Cardiac septum (tissue), 1 donor: ENCODE results near the gene PTPRN2. TPM values are rescaled to one million over a fixed set of nuclear protein-coding genes. Genes with fewer than 3 reads are reported as not detected.

Experiments used
- DNase-seq: peaks from one replicate; pipeline ENCODE4 v3.0.0-alpha.2; 2020; ENCODE audit warnings: low spot score
- intact Hi-C: fragments of 100-400 bp; cut with DNase I; formaldehyde crosslinking; loops from one replicate; pipeline ENCODE4 v1.14.0; 2022
- total RNA-seq: library from RNA; stranded (reverse); fragmentation: NEBNext Ultra II Directional; extraction: Animal tissue kit (Norgen Biotek cat#: 25700); gene quantifications from one replicate; pipeline ENCODE4 v1.2.1, GENCODE V29; 2021
- donor health status: DM: no; HTN: no; CAD: no.

The PTPRN2 gene
- total RNA-seq, 1 donor from 2014 or later = 0.92 TPM

DNA sequence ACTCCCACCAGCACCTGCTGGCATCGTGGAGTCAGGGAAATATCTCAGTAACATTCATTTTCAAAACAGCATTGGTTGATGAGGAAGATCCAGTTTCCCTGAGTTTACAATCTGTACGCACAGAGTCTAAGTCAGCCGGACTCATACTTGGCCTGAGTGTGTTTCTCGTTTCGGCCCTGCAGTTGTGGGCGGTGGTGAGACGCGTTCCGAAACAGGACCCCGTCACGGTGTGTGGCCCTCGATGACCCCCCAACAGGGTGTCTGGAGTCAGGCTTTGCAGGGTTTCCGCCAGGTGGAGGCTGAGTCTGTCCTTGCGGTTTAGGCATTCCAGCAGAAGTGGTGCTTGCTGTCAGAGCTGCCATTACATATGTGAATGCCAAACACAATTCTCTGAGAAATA lies 933.3 kb downstream of the PTPRN2 start:
- intact Hi-C loops = no loop called here
- DNase-seq = no peak

DNA sequence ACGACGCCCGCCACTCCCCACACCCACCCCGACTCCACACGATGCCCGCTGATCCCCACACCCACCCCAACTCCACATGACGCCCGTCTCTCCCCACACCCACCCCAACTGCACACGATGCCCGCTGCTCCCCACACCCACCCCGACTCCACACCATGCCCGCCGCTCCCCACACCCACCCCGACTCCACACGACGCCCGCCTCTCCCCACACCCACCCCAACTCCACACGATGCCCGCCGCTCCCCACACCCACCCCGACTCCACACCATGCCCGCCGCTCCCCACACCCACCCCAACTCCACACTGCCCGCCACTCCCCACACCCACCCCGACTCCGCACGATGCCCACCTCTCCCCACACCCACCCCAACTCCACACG lies 933.8 kb downstream of the PTPRN2 start:
- DNase-seq = no peak
- intact Hi-C loops = no loop called here

DNA sequence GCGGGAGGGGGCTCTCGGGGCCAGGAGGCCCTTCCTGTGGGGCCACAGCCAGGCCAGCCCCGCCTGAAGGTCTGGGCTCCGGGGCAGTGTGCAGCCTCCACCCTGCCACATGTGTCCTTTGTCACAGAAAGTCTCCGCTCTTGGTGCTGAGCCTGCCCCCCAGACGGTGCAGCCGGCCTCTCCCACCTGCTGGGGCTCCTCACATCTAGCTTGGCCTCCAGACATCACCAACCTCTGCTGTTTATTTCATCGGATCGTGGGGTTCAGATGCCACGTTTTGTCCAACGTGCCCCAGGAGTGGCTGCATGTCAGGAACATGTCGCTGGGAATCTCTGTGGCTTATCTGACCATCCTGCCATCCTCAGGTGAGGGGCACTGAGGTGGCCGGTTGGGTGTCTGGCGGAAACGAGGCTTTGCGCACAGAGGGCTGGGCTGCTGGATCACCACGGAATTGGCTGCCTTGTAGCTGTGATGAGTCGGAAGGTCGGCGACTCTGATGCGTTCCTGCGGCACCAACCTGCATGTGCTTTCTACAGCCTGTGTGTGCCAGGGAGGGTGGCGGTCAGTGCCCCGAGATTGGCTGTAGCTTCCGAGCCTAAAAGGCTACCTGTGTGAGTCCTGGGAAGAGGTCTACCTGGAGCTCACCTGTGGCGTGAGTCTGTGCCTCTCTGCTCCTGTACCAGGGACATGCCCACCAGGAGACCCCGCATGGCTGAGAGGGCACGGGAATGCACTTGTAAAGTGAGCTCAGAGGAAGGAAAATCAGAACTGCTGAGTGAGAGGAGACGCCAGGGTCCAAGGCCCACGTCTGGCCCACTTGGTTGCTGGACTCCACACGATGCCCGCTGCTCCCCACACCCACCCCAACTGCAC lies 934.4 kb downstream of the PTPRN2 start:
- intact Hi-C loops = no loop called here
- peak; percentile 50 for DNase-seq

DNA sequence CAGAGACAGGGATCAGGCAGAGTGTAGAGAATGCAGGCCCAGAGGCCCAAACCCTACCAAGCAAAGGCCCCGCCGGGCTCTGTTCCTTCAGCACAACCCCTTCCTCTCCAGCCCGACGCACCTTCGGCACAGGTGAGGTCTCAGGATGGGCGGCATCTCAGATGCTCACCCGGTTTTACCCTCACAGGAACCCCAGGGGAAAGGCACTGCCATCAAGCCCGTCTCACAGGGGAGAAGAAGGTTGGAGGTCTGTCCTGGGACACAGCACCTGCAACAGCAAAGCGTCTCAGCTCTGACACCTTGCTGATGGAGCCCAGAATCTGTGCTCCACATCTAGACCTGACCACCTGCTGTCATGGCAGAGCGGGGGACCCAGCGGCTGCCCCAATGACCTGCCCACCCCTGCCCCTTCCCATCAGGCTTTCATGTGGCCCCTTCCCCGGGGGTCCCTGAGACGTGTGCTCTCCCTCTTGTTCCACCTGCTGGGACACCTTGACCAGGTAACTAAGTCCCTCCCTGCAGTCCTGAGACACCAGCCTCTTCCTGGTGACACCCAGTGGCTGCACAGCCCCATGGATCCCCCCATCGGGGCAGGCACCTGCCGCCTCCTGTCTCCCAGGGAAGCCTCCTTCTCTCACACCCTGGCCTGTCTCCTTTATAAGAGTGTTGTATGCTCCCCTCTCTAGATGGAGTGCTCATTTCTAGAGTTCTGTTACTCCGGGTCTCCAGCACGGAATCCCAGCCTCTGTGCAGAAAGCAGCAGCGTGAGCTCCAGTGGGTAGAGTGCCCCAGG lies 935.3 kb downstream of the PTPRN2 start:
- intact Hi-C loops = no loop called here
- no peak for DNase-seq

DNA sequence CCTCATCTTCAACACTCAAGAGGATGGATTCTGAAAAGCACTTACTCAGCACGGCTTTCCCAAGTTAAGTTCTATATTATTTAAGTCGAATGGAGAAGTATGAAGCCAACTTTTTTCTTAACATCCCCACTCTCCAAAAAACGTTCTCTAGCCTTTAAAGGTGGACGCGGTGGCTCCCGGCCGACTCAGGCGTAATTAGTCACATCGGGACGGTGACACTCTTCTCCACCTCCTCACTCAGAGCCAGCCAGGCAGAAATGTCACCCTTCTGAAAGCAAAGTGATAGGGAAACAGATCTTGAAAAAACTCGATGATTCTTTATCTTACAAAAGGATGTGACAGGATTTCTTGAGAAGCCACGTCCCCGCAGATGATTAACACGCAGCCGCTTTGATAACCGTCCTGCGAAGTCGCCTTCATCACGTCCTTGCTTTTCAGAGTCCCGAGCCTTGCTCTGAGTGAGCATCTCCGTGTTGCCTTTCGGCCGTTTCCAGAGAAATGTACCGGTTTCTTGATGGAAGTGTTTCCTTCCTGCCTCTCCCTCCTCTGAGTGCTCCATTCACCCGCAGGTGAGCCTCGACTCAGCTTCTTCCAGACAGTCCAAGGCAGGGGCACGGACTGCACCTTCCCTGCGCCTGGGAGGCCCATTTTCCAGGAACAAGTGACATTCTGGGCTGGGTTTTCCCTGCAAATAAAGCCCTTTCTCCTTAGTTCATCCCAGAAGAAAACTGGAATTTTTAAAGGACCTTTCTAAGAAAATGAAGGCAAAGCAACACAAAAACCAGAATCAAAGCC lies 936.1 kb downstream of the PTPRN2 start:
- intact Hi-C loops = no loop called here

DNA sequence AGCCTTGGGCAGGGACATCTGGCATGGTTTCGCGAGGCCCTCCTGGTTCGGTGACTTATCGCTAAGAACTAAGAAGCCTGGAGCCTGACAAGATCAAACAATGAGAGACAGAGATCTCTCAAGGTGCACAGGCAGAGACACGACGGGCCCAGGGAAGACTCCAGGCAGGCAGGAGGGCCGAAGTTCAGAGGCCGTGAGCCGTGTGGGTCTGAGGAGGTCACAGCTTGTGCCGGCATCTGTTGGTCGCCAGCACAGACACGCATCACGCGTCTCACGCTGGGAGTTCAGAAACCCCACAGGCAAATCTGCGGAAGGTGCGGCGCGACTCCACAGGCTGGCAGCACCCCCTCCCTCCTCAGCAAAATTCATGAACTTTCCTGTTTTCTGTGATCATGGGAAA lies 936.8 kb downstream of the PTPRN2 start:
- DNase-seq = no peak
- intact Hi-C loops = no loop called here

More for the DNA sequence above, 936.1 kb downstream of the PTPRN2 start:
- DNase-seq = no peak

DNA sequence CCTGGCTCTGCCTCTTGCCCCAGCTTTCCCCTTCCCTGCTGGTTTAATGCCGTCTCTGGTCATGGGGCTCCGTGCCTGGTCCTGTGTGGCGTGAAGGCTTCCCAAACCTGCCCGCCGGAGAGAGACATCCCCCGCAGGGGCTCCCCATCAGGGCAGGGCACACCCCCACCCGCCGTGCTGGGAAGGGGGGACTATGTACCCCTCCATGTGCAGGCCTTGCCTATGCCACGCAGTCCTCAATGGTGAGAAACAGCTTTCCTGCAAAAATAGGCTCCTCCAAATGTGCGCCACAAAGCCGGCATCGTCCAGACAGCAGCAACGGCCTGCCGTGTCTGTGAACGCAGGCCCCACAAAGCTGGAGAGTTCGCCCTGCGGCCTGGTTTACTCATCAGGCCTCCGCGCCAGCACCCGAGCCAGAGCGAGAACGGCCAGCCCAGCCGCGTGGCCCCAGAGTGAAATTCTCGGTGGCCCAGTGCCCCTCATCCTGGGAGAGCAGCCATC lies 937.4 kb downstream of the PTPRN2 start:
- intact Hi-C loops = no loop called here
- DNase-seq = no peak

DNA sequence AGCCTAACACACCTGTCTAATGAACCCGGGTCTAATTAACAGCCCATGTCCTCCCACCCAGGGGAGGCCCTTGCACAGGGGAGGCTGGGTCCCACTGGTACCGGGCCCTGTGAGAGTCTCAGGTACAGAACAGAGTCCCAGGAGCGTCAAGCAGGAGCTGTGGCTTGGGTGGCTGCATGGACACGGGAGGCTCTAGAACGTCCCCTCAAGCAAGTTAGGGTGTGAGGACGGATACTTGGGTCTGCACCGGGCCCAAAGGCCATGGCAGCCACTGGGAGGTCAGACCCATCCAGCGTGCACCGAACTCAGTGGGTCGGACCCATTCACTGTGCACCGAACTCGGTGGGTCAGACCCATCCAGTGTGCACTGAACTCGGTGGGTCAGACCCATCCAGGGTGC lies 941.1 kb downstream of the PTPRN2 start:
- DNase-seq = no peak
- intact Hi-C loops = no loop called here

DNA sequence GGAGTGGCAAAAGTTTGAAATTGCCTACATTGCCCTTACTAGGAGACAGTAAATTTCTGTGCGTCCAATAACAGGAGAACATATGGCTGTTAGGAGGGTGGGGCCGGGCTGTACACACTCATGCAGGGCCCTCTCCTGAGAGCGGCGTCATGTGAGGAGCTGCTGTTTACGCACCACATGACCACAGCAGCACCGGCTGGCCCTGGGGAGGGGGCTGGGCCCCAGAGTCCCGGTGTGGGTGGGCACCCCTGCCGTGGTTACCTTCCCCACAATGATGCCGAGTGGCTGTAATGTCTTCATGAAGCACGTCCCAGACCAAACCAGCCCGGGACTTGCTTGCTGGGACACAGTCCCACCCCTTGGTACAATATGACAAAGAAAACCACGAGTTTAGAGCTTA lies 942.1 kb downstream of the PTPRN2 start:
- intact Hi-C loops = no loop called here
- DNase-seq = no peak

DNA sequence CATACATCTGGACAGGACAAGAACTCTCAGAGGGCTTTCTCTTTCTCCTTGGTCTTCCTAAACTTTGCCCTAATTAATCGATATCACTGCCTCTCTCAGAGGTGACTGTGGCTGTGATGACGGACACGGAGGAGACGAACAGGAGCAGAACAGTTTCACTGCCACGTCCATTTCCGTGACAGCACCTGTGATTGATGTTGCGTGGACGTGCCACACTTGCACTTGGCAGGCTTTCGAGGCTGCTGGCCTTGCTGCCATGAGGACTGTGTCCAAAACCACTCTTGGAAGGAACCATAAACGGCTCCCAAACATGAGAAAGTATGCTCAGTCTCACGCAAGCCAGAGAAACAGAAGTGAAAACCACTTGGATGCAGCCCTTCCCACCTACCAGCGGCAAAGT lies 942.7 kb downstream of the PTPRN2 start:
- intact Hi-C loops = no loop called here
- no peak for DNase-seq

DNA sequence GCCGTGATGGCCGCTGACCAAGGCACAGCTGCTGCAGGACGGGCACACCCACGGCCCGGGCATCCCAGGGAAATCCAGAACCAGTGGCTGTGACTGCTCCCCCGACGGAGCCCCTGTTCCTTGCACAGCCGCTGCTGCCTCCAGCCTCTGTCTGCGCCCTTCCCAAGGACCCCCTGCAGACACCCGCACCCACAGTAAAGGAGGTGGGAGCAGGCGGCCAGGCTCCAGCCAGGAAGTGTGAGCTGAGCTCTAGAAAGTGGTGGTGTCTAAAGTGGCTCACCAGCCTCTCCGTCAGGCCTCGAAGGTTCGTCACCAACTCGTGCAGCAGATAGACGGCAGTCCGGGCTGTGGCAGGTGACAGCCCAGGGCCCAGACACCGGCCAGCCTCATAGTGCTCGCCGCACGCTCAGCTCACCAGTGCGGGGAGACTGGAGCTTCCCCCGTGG lies 944.1 kb downstream of the PTPRN2 start:
- DNase-seq = no peak
- intact Hi-C loops = no loop called here

DNA sequence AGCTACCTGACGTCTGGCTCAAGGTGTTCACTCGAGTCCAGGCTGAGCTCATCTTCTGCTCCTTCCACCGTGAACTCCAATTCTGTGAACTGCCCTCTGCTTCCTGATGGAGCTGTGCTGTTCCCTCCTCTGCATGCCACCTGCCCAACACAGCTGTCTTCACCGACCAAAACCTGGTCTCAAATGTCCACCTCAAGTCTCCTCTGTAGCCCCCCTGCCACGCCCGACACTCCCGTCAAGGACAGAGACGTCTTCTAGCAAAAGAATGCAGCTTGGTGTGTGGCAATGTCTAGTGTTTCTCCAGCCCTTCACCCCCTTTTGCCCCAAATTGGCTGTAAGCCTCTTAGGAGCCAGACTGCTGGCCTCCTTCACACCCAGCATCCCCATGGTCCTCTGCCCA lies 945.8 kb downstream of the PTPRN2 start:
- no peak for DNase-seq
- intact Hi-C loops = no loop called here

DNA sequence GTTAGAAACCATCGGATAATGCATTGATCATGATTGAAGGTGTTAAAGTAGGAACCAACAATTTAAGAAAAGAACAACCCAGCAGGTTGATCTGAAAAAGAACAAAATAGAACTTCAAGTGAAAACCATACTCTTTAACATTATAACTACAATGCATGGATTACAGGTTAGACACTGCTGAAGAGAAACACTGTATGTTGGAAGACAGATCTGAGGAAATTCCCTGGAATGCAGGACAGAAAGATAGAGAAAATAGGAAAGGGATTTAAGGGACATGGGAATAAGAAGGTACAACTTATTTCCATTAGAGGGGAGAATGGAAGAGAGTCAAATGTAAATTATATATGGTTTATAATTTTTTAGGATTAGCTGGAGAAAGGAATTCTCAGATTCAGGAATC lies 947.5 kb downstream of the PTPRN2 start:
- no peak for DNase-seq
- intact Hi-C loops = no loop called here

DNA sequence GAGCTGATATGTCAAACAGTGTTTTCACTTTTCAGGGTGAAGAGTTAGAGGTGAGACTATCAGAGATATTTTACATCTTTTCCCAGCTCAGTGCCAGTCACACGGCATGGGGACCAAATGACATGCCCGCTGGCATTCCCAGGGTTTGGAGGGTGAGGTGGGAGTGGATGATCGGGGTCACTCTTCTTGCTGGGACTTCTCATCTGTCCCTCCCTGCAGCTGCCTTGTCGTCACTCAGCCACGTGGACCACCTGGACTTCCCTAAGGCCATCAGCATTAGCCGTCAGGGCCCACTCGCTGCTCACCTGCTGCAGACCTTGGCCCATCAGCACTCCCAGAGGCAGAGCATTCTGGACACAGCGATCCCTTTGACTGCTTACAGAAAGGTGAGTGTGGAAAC lies 949.1 kb downstream of the PTPRN2 start:
- intact Hi-C loops = no loop called here
- no peak for DNase-seq

DNA sequence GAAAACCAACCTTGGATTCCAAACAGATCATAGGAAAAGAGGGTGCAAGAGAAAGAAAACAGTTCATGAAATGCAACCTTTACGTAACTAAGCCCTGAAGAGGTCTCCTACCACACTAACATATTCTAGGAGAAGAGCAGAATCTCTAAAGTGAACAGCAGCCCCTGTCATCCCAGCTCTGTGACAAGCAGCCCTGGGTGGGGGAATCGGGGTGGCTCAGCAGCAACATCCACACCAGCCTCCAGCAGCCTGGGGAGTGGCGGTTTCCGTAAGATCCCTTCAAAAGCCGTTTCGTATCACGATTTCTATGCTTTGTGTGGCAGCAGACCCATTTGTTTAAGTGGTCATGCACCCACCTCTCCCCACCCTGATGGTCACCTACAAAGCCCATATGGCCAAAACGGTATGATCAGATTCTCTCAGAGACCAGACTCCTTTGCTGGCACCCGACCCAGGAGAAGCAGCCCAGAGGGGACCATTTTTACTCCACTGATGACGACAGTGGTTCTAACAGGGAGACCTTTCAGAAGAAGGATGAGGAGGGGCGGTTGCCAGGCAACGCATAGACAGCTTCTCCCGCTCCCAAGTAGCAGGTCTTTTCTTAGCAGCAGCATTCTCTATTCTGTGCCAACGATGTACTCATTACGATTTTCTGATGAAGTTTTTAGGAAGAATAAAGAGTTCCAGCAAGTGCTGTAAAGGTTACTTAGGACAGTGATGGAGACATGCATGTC lies 950.2 kb downstream of the PTPRN2 start:
- intact Hi-C loops = no loop called here
- DNase-seq = no peak

DNA sequence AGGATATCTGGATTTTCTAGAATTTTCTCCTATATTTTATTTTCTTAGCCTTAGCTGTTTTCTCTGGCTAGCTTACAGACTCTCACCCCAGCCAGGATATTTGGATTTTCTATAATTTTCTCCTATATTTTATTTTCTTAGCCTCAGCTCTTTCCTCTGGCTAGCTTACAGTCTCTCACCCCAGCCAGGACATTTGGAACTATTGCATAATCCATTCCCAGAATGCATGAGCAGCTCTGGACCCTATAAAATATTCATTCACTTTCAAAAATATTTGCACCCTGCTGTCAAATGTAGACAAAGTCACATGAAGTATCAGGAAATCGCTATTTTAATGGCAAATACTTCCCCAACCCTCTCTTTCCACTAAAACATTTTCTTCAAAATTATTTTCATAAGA lies 952.0 kb downstream of the PTPRN2 start:
- DNase-seq = no peak
- intact Hi-C loops = no loop called here

DNA sequence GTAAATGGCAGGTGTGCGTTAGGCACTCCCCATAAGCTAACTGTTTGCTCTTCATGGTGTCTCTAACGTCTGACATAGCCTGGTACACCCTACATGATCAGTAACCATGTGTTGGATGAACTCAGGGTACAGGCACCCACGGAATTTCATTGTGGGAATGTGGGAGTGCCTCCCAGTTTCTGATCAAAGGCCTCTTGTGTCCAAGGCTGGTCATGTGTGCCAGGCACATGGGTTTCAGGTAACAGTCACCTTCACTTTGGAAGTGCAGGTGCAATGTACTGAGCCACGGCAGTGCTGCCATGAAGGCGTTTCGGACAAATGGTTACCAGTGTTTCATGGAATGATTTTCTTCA lies 952.5 kb downstream of the PTPRN2 start:
- no peak for DNase-seq
- intact Hi-C loops = no loop called here

DNA sequence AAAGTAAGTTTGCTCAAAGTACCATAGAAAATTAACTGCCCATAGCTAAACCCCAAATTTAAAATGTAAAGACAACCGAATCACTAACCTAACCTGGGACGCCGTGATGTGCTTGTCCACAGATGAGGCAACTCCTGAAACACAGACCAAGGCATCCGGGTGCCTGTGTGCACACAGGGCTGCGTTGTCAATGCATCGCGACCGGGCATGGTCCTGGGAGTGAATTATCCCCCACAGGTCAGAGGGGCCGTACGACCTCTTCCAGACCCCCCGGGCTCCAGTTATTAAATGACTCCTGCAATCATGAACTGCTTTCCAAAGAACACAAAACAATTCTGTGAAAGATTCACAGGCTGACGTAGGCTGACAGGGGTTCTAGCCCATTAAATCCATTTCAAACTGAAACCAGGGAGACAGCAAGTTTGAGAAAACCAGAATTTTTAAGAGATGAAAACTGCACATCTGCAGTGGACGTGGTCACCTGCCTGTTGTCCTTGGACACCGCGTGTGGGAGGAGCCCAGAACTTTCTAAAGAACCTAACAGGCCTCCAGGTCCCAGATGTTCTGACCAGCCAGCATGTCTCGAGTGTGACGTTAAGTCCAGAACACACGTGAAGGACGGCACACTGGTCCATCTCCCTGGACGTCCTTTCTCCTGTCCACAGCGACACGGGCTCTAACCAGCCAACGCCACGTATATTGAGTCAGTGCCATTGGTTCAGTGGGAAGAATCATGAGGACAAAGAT lies 953.0 kb downstream of the PTPRN2 start:
- no peak for DNase-seq
- intact Hi-C loops = no loop called here
